Stimulated activated naive CD8-positive, alpha-beta T cell treated with anti-CD3 and anti-CD28 coated beads, Interleukin-15, Interleukin-2, amounts not matched to agents 100 U/mL and 50 U/mL, for 24 hours (primary cell): ENCODE measurements around the gene TPSD1.
"Not testable (repeated sequence)": the region's sequence is repeated elsewhere in the genome, so short reads cannot be mapped to it uniquely, and the experiment has no call there.

ENCODE experiments used
- ATAC-seq: fragments of 150-1000 bp; cut with Tn5 transposase; one replicate; pipeline ENCODE4 v1.10.0; 2021
- DNase-seq: peaks from one replicate; pipeline ENCODE4 v3.0.0; 2021

TPSD1 gene

GRCh38 chr16:1262846-1263221, 7.0 kb downstream of the TPSD1 start:
- DNase-seq (no peak), ATAC-seq (no peak)

GRCh38 chr16:1263591-1264344, 7.9 kb downstream of the TPSD1 start:
- DNase-seq = no peak
- no peak for ATAC-seq

GRCh38 chr16:1264345-1265089, 8.6 kb downstream of the TPSD1 start:
- DNase-seq = no peak
- ATAC-seq = no peak

GRCh38 chr16:1265090-1265630, 9.3 kb downstream of the TPSD1 start:
- DNase-seq = no peak
- ATAC-seq = no peak

- DNase-seq = no peak
- ATAC-seq = no peak
These were observed 10.0 kb downstream of the TPSD1 start for GRCh38 chr16:1265826-1266225.

GRCh38 chr16:1269418-1269817, 13.5 kb downstream of the TPSD1 start:
- not testable (repeated sequence) for DNase-seq, ATAC-seq

- DNase-seq (no peak), ATAC-seq (no peak)
These were observed 15.5 kb downstream of the TPSD1 start for GRCh38 chr16:1271380-1271723.

GRCh38 chr16:1271724-1272413, 16.0 kb downstream of the TPSD1 start:
- DNase-seq, ATAC-seq: not testable (repeated sequence)

GRCh38 chr16:1272453-1273198, 16.8 kb downstream of the TPSD1 start:
- ATAC-seq (no peak), DNase-seq (no peak)

- ATAC-seq (no peak), DNase-seq (no peak)
These were observed 17.9 kb downstream of the TPSD1 start for GRCh38 chr16:1273816-1274215.

- DNase-seq = no peak
- no peak for ATAC-seq
These were observed 18.9 kb downstream of the TPSD1 start for GRCh38 chr16:1274767-1275166.

- DNase-seq (no peak), ATAC-seq (no peak)
These were observed 20.1 kb downstream of the TPSD1 start for GRCh38 chr16:1275791-1276579.

- DNase-seq = no peak
- no peak for ATAC-seq
These were observed 20.7 kb downstream of the TPSD1 start for GRCh38 chr16:1276580-1276878.

- ATAC-seq (no peak), DNase-seq (no peak)
These were observed 21.3 kb downstream of the TPSD1 start for GRCh38 chr16:1277151-1277598.

- no peak for DNase-seq
- ATAC-seq = no peak
These were observed 21.9 kb downstream of the TPSD1 start for GRCh38 chr16:1277617-1278282.

- no peak for ATAC-seq
- no peak for DNase-seq
These were observed 22.6 kb downstream of the TPSD1 start for GRCh38 chr16:1278477-1278876.

GRCh38 chr16:1279081-1279944, 23.4 kb downstream of the TPSD1 start:
- ATAC-seq (no peak), DNase-seq (no peak)

GRCh38 chr16:1279945-1280589, 24.2 kb downstream of the TPSD1 start:
- ATAC-seq (no peak), DNase-seq (no peak)

GRCh38 chr16:1280783-1281182, 24.9 kb downstream of the TPSD1 start:
- no peak for ATAC-seq
- no peak for DNase-seq
